Parathyroid adenoma (tissue), 2 donors: ENCODE measurements around the gene ITPR1.

ENCODE experiments used
- H2AFZ ChIP-seq: fragments of 300-600 bp; sonication (generic); one replicate; pipeline ENCODE4 v1.7.0; 2017; ENCODE audit warnings: antibody characterized with exemption, mild to moderate bottlenecking
- H3K27ac ChIP-seq: fragments of 300-600 bp; sonication (generic); one replicate; pipeline ENCODE4 v1.7.0; 2017
- H3K27me3 ChIP-seq: fragments of 300-600 bp; sonication (generic); one replicate; pipeline ENCODE4 v1.7.0; 2017; ENCODE audit warnings: low read length; ENCODE audit not compliant: control insufficient read depth, insufficient read depth
- H3K36me3 ChIP-seq: fragments of 300-600 bp; sonication (generic); one replicate; pipeline ENCODE4 v1.7.0; 2017; ENCODE audit warnings: low read length; ENCODE audit not compliant: control insufficient read depth, insufficient read depth
- H3K4me1 ChIP-seq: fragments of 300-600 bp; sonication (generic); one replicate; pipeline ENCODE4 v1.7.0; 2017; ENCODE audit warnings: control low read depth
- H3K4me2 ChIP-seq: fragments of 300-600 bp; sonication (generic); one replicate; pipeline ENCODE4 v1.7.0; 2017; ENCODE audit warnings: low read length
- H3K4me3 ChIP-seq: fragments of 300-600 bp; sonication (generic); one replicate; pipeline ENCODE4 v1.7.0; 2017; ENCODE audit warnings: low read depth, low read length
- H3K79me2 ChIP-seq: fragments of 300-600 bp; sonication (generic); one replicate; pipeline ENCODE4 v1.7.0; 2017; ENCODE audit warnings: control low read depth
- H3K9ac ChIP-seq: fragments of 300-600 bp; sonication (generic); one replicate; pipeline ENCODE4 v1.7.0; 2017; ENCODE audit warnings: mild to moderate bottlenecking
- H3K9me3 ChIP-seq: fragments of 300-600 bp; sonication (generic); one replicate; pipeline ENCODE4 v1.7.0; 2017; ENCODE audit warnings: low read length; ENCODE audit not compliant: control insufficient read depth
- TF ChIP-seq, protein P1 (sequence below): fragments of 300-600 bp; sonication (generic); IDR thresholded peaks from one replicate; pipeline ENCODE4 v1.7.0; 2017; ENCODE audit warnings: antibody characterized with exemption, mild to moderate bottlenecking
- donor health status: primary hyperparathyroidism.

ITPR1 gene

DNA sequence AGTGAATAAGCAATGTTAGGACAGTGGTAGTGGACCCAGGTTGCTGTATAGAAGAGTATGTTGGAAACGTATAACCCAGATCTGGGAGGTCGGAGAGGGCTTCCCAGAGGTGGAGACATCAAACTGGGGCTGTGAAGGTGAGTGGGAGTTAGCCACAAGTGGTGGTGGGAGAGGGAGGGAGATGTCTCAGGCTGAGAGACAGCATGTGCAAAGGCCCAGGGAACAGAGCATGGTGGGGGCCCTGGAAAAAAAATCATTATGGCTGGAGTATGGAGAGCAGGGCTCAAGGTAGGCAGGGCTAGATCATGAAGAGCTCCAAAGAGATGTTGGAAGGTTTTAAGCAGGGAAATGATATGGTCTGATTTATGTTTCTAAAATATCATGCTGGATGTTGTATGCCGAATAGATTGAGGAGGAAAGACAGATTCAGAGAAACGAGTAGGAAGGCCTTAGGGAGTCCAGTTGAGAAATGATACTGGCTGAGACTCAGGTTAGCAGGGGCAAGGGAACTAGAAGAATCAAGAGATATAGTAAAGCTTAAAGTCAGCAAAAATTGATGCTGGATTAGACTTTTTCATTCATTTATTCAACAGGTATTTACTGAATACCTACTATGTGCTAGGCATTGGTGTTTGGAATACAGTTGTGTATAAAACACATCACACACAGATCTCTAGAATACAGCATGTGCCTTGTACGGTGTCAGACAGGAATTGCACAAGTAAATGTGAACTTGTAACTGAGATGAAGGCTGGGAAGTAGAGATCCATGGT is 17.0 kb downstream of the ITPR1 start:
- H3K79me2 ChIP-seq, result peaks cover 41% of the 10 kb centered on the region
- H3K27ac ChIP-seq, result no peak overlapping the region
- peaks cover 13% of the 10 kb centered on the region for H3K4me1 ChIP-seq
- TF ChIP-seq, protein P1, sequence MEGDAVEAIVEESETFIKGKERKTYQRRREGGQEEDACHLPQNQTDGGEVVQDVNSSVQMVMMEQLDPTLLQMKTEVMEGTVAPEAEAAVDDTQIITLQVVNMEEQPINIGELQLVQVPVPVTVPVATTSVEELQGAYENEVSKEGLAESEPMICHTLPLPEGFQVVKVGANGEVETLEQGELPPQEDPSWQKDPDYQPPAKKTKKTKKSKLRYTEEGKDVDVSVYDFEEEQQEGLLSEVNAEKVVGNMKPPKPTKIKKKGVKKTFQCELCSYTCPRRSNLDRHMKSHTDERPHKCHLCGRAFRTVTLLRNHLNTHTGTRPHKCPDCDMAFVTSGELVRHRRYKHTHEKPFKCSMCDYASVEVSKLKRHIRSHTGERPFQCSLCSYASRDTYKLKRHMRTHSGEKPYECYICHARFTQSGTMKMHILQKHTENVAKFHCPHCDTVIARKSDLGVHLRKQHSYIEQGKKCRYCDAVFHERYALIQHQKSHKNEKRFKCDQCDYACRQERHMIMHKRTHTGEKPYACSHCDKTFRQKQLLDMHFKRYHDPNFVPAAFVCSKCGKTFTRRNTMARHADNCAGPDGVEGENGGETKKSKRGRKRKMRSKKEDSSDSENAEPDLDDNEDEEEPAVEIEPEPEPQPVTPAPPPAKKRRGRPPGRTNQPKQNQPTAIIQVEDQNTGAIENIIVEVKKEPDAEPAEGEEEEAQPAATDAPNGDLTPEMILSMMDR, result no peak
- H3K9me3 ChIP-seq, result no peaks in the 10 kb centered on the region
- H3K36me3 ChIP-seq, result no peaks in the 10 kb centered on the region
- no peak overlapping the region for H3K4me2 ChIP-seq
- no peak overlapping the region for H2AFZ ChIP-seq
- H3K4me3 ChIP-seq, result no peak overlapping the region
- H3K9ac ChIP-seq, result no peak overlapping the region
- H3K27me3 ChIP-seq, result no peaks in the 10 kb centered on the region

- no peak overlapping the region for H3K27ac ChIP-seq
- no peaks in the 10 kb centered on the region for H3K9me3 ChIP-seq
- H3K27me3 ChIP-seq, result no peaks in the 10 kb centered on the region
- H3K36me3 ChIP-seq, result no peaks in the 10 kb centered on the region
- no peak overlapping the region for H3K4me3 ChIP-seq
- no peak overlapping the region for H3K9ac ChIP-seq
- H3K4me2 ChIP-seq, result no peak overlapping the region
- H3K79me2 ChIP-seq, result peaks cover 36% of the 10 kb centered on the region
- peaks cover 2% of the 10 kb centered on the region for H3K4me1 ChIP-seq
- H2AFZ ChIP-seq, result no peak overlapping the region
- TF ChIP-seq, protein P1, result no peak
Measured at GRCh38 chr3:4511491-4512262, 18.5 kb downstream of the ITPR1 start.

DNA sequence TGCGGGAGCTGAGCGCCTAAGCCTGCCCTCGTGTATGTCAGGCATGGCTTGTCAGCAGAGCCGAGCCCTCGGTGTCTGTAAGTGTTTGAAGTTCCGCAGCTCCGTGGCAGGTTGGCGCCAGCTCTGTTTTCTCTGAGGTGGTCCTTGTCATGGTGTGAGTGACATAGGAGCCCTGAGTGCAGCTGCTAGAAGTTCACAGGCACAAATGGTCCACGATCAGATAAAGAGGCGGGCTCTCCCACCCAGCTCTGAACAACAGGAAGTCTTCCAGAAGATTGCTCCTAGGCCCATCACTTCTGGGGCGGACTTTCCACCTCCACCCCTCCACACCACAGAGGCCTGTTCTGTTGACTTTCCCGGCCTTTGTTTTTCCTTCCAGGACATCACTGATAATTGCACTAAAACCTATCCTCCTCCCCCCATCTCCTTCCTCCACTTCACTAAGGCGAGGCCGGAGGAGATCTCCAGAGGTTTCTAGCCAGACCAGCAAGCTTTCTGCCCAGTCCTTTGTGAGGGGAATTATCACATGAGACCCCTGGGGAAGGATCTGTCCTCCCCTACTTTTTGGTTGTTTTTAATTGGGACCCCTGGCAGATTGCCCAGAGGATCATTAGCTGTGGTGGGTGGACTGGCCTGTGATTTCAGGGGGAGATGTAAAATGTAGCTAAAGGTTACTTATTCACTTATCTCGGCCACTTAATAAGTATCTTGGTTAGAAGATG is 19.9 kb downstream of the ITPR1 start:
- H3K4me1 ChIP-seq, result peaks cover 12% of the 10 kb centered on the region
- H3K36me3 ChIP-seq, result no peaks in the 10 kb centered on the region
- H3K4me2 ChIP-seq, result no peak overlapping the region
- H3K9me3 ChIP-seq, result no peaks in the 10 kb centered on the region
- no peak overlapping the region for H3K27ac ChIP-seq
- H3K79me2 ChIP-seq, result peaks cover 29% of the 10 kb centered on the region
- TF ChIP-seq, protein P1, result no peak
- no peaks in the 10 kb centered on the region for H3K27me3 ChIP-seq
- H3K4me3 ChIP-seq, result no peak overlapping the region
- no peak overlapping the region for H3K9ac ChIP-seq
- no peak overlapping the region for H2AFZ ChIP-seq

DNA sequence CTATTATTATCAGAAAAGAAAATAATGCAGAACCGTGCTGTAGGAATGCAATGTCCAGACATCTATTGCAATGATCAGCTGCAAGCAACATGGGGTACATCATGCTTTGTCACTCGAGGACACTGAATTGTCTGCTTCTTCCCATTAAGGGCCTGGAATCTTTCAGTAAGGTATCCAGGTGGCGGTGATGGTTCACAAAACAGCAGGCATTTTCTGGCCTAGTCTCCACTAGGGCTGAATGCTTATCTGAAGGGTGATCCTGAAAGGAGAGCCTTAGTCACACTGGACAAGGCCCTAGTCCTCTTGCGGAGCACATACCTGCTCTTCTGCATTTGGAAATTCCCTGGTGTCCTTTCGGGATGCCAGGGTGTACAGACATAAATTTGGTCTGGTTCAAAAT is 21.2 kb downstream of the ITPR1 start:
- Histone ChIP-seq H3K4me3 (no peak overlapping the region), H3K4me1 (peaks cover 20% of the 10 kb centered on the region), H3K27ac (no peak overlapping the region), H3K79me2 (peaks cover 32% of the 10 kb centered on the region), H3K27me3 (no peaks in the 10 kb centered on the region), H3K9me3 (no peaks in the 10 kb centered on the region), H3K9ac (no peak overlapping the region), H2AFZ (no peak overlapping the region), H3K36me3 (no peaks in the 10 kb centered on the region), H3K4me2 (no peak overlapping the region)
- TF ChIP-seq, protein P1, result no peak
